ENCODE data around the gene ADCY6.

ADCY6 gene

DNA sequence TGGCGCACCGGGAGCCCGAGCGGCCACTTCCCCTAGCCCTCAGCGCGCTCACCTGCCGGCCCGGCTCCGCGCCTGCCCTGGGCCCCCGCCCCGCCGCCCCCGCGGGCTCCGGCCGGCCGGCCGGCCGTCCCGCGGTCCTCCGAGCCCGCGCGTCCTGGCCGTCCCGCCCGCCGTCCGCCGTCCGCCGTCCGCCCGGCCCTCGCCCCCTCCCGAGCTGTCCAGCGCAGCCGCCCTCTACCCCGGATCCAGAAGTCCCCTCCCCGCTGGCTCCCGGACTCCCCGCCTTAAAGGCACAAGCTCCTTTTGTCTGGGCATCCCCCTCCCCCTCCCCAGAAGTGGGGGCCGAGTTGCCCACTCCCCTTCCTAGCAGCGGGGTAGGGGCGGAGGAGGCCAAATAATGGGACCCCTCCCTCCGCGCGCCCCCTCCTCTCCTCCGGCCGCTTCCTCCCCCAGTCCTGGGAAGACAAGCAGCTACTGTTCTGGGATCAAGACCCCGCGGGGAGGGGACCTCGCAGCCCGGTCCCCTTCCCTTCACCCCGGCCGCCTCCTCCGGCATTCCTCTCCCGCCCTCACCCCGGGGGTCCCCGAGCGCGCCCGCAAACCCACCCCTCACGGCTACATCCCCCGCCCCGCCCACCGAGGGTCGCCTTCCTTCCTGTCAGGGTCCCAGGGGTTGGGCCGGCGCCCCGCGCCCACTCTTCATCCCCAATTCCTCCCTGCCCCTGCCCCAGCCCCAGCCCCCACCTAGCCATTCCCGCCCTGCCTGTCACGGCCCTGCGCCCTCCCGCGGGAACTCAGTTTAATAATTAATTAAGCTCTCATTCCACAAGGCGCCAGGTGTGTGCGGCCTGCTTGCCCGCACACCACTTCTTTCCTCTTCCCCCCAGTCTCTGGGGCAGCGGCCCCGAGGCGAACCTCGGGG lies at the start of gene ADCY6:
Gene ADCY6 (minus strand): TSS at position 236 of the 922 bp plus-strand sequence. CDS start 5,655 bp downstream, outside the sequence.
- no peak for DNase-seq

DNA sequence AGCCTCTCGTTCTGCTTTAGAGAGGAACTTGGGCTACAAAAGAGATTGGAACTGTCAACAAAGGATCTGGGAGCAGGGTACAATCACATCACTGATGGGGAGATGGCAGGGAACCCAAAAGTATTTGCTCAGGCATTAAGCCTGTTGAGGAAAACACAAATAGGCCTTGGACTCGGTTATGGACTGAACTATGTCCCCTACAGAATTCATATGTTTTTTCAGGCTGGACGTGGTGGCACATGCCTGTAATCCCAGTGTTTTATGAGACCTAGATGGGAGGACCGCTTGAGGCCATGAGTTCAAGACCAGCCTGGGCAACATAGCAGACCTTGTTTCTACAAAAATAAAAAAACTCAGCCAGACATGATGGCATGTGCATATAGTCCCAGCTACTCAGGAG lies 49.2 kb upstream of the ADCY6 start:
- no peak for DNase-seq

- no peak for DNase-seq
These were observed 43.6 kb upstream of the ADCY6 start for GRCh38 chr12:48832321-48833060.

- no peak for DNase-seq
These were observed 42.4 kb upstream of the ADCY6 start for GRCh38 chr12:48831257-48831656.

GRCh38 chr12:48828841-48829575 lies 40.1 kb upstream of the ADCY6 start:
- DNase-seq: no peak

DNA sequence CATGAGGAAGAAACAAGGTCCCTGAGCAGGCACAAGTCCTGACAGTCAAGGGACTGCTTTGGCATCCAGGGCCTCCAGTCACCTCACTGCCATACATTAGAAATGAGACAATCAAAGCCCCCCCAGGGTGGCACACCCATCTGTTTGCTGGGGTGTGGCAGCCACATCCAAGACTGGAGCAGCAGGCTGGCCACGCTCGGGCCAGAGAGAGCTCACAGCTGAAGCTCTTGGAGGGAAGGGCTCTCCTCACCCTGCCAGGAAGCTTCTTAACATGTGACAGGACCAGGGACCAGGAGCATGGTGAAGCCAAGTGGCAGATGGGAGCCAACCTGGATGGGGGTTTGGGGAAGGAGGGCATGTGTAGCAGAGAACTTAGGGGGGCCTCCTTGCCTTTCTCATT lies 39.4 kb upstream of the ADCY6 start:
- DNase-seq: no peak

DNA sequence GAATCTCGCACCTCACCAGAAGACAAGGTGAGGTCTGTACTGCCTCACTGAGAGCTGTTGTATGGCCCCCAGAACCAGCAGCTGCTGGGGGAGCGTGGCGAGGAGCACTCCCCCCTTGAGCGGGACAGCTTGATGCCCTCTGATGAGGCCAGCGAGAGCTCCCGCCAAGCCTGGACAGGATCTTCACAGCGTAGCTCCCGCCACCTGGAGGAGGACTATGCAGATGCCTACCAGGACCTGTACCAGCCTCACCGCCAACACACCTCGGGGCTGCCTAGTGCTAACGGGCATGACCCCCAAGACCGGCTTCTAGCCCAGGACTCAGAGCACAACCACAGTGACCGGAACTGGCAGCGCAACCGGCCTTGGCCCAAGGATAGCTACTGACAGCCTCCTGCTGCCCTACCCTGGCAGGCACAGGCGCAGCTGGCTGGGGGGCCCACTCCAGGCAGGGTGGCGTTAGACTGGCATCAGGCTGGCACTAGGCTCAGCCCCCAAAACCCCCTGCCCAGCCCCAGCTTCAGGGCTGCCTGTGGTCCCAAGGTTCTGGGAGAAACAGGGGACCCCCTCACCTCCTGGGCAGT lies 38.7 kb upstream of the ADCY6 start:
- DNase-seq: no peak

DNA sequence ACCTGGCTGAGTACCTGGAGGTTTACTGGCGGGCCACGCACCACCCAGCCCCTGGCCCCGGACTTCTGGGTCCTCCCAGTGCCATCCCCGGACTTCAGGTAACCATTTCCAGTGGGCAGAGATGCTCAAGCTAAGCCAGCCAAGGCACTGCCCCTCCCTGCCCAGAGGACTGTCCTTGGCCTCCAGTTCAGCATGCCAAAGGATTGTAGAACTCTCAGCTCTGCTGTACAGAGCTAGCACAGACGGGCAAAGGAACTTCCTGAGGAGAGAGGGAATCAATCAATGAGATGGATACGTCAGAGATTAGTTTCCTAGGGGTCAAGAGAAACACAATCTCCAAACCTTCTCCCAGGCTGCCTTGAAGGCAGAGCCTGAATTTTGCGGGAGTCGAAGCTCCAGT lies 38.1 kb upstream of the ADCY6 start:
- no peak for DNase-seq

- DNase-seq: no peak
These were observed 37.4 kb upstream of the ADCY6 start for GRCh38 chr12:48826209-48826855.

- DNase-seq: no peak
These were observed 36.0 kb upstream of the ADCY6 start for GRCh38 chr12:48824905-48825304.

- DNase-seq: no peak
These were observed 35.2 kb upstream of the ADCY6 start for GRCh38 chr12:48824112-48824511.

- no peak for DNase-seq
These were observed 34.4 kb upstream of the ADCY6 start for GRCh38 chr12:48823281-48823680.

DNA sequence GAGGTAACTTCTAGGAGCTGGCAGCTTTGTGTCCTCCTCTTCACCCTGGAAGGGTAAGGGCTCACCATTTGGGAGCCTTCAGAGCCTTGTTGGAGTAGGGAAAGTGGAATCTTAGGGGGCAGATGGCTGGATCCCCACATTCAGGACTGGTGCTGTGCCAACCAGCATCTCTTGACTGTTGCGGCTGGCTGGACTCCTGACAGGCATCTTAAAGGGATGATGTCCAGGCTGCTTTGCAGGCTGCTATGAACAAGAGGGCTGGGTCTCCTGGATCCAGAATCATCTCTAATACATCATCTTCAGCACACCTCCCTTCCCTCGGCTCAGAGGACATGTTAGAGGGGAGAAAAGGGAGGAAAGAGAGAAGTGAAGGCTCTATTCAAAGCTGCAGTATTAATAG lies 33.8 kb upstream of the ADCY6 start:
- no peak for DNase-seq

DNA sequence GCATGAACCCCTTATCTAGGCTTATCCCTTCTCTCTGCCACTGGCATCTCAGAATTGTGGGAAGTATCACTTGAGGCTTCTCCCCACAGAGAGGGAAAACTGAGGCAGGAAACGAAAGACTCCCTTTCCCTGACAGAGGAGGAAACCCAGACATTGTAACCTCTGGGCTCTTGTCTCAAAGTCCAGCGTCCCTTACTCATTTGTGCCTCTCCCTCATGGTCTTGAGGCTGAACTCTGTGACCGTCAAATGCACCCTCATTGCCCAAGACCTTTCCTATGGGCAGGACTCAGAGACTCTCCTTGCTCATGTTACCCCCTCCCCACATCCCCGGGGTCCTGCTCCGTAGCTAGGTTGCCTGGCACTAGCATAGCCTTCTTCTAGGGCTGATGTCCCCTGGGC lies 33.2 kb upstream of the ADCY6 start:
- DNase-seq: no peak

- no peak for DNase-seq
These were observed 31.3 kb upstream of the ADCY6 start for GRCh38 chr12:48819986-48820725.

- DNase-seq: no peak
These were observed 30.1 kb upstream of the ADCY6 start for GRCh38 chr12:48818831-48819590.

DNA sequence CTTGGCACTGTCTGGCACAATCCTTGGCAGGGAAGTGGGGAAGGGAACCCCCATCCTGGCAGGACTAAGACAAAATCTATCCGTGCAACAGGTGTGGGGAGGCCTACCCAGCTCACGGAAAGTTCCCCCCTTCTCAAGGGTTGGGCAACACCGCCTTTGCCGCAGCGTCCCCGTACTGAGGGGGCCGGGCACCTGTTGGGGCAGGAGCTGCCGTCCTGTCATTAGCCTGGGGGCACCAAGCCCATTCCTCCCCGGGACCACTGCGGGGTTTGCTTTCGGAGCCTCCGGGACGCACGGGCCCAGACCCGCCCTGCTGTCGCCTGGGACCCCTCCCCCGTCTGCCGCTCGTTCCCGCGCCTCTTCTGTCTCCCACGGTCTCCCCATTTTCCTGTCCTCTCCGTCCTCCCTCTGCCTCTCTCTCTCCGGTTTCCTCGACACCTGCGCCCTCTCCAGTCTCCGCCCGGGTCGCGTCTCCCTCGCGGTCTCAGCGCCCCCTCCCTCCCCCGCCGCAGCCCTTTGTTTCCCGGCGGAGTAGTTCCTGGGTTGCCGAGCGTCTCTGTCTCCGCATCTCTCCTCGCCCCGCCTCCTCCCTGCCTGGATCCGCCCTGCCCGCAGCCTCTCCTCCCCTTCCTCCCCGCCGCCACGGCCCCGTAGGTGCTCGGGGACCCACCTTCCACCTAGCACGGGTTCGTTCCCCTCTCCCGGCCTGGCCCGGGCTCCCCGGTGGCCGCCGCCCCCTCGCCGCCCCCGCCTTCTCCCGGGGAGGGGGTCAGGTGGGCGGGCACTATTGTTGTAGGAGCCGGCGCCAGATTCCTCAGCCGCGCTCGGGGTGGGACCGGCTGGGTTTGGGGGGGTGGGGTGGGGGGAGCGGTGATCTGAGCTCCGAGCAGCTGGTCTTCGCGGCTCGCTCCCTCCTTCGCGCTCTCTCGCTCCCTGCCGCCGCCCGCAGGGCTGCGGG lies 29.3 kb upstream of the ADCY6 start, which contains the start of gene CACNB3:
Gene CACNB3 (plus strand): TSS at position 624 of the 958 bp plus-strand sequence. CDS start 434 bp downstream, outside the sequence.
- no peak for DNase-seq

- DNase-seq: no peak
These were observed 27.4 kb upstream of the ADCY6 start for GRCh38 chr12:48816143-48816854.

All from SIG-M5 (cell line).